GM19452 (cell line): ENCODE data around the gene NPPB.

Source experiments
- ATAC-seq: cut with Tn5 transposase; IDR thresholded peaks from one replicate; pipeline ENCODE4 v1.9.1; 2021; ENCODE audit not compliant: unreplicated experiment

The NPPB gene

GRCh38 chr1:11836955-11837766 lies 21.6 kb downstream of the NPPB start:
- ATAC-seq, result no peak

DNA sequence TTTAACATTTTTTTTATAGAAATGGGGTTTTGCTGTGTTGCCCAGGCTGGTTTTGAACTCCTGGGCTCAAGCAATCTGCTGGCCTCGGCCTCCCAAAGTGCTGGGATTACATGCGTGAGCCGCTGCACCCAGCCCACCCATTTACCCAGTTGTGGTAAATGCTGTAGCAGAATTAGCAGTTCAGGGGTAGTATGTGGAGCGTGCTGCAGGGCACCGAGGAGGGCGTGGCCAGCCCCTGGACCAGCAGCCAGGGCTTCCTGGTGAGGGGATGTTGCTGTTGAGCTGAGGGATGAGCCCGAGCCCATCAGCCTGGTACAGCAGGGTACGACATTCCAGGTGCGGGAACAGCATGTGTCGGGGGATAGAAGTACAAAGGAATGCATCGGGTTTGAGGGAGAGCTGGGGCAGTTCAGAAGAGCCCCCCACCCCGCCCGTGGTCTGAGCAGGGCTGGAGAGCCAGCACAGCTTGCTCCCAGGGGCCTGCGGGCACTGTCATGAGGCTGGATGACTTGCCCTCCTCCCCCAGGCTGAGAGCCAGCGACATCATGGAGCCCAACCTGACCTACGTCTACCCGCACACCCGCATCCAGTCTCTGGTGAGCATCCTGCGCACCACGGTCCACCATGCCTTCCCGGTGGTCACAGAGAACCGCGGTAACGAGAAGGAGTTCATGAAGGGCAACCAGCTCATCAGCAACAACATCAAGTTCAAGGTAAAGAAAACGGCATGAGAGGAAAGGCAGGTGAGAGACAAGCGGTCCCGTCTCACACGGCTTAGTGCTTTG lies 23.1 kb downstream of the NPPB start:
- no peak for ATAC-seq

GRCh38 chr1:11833900-11834299 lies 24.8 kb downstream of the NPPB start:
- ATAC-seq, result no peak

DNA sequence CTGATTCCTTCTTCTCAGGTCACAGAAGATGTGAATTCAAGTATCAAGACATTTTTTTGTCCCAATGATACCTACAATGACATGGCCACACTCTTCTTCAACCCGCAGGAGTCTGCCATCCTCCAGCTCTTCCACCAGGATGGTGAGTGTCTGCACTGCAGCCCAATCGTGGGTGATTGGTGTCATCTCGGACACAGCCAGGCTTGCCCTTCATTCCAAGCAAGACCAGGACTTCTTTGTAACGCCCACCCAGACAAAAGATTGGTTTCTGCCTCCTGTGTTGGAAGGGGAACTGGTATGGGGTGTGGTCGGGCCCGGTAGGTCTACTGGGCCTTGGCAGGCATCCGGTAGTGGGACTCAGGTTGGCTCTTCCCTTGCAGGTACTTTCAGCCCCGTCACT lies 25.2 kb downstream of the NPPB start:
- ATAC-seq, result no peak

- no peak for ATAC-seq
Observed at GRCh38 chr1:11831945-11832725, 26.6 kb downstream of the NPPB start.

DNA sequence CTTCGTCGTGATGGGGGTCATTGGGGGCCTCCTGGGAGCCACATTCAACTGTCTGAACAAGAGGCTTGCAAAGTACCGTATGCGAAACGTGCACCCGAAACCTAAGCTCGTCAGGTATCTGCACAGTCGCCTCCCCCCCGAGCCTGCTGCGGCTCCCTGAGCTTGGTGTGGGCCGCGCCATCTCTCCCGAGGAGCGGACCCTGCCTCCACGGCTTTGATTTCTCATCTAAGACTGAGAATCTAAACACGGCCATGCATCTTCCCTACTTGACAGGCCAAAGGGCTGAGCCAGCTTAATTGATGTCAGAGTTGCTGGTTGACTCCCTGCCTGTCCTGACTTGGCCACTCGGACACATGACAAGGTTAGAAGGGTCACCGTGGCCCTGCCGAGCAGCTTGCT lies 30.2 kb downstream of the NPPB start:
- no peak for ATAC-seq

DNA sequence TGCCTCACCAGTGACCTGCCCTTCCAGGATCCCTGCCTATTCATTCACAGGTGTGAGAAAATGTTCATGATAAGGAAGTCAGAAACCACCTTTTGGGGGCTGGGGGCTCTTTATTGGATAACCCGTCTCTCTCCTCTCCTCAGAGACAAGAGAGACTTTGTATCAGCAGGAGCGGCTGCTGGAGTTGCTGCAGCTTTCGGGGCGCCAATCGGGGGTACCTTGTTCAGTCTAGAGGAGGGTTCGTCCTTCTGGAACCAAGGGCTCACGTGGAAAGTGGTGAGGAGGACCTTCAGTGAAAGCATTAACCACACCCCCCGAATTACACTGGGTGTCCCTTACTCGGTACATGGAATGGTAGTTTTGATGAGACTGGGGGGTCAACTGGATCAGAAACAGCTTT lies 31.8 kb downstream of the NPPB start:
- ATAC-seq, result no peak

- ATAC-seq, result no peak
Observed at GRCh38 chr1:11825131-11825530, 33.6 kb downstream of the NPPB start.

DNA sequence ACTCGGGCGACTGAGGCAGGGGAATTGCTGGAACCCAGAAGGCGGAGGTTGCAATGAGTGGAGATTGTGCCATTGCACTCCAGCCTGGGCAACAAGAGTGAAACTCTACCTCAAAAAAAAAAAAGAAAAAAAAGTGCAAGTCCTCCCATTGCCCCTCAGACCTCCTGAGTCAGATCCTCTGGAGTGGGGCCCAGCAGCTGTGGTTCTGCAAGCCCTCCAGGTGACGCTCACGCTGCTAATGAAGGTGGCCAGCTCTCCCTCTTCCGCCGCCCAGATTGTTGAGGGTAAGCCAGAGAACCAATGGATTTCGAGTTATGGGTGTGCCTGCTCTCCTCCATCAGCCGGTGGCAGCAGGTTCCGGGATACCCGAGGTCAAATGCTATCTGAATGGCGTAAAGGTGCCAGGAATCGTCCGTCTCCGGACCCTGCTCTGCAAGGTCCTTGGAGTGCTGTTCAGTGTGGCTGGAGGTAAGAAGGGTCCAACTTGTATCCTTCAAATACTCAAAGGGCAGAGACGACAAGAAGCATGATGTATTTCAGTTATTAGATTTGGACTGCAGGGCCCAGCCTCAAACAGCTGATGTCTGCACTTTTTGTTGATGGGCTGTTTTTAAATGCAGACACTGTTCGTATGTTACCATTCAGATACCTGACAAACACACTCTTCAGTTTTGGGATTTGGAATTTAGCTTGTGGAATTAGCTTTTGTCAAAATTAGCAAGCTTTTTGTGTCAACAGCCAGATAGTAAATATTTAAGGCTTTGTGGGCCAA lies 35.2 kb downstream of the NPPB start:
- no peak for ATAC-seq

DNA sequence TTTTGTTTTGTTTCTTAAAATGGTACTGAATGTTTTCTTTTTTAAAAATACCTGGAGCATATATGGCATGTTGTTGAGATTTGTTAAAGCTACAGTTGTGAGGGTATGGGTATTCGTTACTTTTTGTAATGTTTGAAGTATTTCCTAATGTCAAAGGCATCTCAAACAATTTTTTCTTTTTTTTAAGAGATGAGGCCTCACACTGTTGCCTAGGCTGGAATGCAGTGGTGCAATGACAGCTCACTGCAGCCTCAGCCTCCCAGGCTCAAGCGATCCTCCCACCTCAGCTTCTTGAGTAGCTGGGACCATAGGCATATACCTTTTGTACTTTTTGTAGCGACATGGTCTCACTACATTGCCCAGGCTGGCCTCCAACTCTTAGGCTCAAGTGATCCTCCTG lies 36.7 kb downstream of the NPPB start:
- ATAC-seq, result no peak

DNA sequence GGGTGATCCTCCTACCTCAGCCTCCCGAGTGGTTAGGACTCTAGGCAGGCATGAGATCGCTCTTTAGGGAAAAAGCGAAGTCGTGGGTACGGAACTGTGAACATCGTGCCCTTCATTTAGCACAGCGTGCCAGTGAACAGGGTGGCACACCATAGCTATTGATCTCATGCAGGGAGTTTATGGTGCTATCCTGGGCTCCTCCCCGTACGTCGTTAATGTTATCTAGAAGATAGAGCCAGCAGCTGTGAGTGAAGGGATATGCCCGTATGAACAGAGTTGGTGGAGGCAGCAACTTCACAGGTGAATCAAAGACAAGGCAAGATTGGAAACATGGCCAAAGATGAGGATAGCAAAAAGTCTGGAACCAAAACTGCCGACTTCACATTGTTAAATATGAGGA lies 41.6 kb downstream of the NPPB start:
- ATAC-seq, result no peak

GRCh38 chr1:11813021-11813420 lies 45.7 kb downstream of the NPPB start:
- no peak for ATAC-seq
